ENCODE measurements around the gene KHK.

- TF ChIP-seq POLR2A (IDR thresholded peaks at IDR 0.05; ENCODE audit: low read length) (no peak), GATA1 (IDR thresholded peaks at IDR 0.05; ENCODE audit: low read depth, low read length) (no peak)
These were observed 62.3 kb downstream of the KHK start, which contains the start of gene TCF23 for GRCh38 chr2:27148801-27149439.

All from erythroblast (primary cell).